ENCODE results near the gene CMPK1. TPM values are rescaled to one million over a fixed set of nuclear protein-coding genes. Genes with fewer than 3 reads are reported as not detected.

Gene CMPK1
- total and polyA plus RNA-seq, 8 donors: 25.7 to 174 (median 98.0) TPM

DNA sequence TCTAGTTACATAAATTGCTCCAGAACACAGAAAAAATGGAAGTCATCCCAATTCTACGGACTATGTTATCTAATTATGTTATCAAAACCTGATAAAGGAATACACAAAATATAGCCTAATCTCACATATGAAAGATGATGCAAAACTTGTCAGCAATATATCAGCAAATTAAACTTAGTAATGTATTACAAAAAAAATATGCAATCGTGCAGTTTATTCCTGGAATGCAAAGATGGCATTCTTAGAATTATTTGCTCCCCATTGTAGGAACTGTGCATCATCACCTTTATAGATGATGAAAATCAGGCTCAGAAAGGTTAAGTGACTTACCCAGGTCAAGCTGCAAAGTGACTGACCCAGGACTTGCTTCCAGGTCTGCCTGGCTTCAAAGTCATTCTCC, 90.3 kb downstream of the CMPK1 start:
- no peak overlapping the region for H3K27ac ChIP-seq
- TF ChIP-seq EP300 (IDR thresholded peaks at IDR 0.05): no peak
- no peak for TF ChIP-seq POLR2AphosphoS5 (IDR thresholded peaks at IDR 0.05)
- TF ChIP-seq POLR2A (IDR thresholded peaks at IDR 0.05): no peak
- TF ChIP-seq, protein P1, sequence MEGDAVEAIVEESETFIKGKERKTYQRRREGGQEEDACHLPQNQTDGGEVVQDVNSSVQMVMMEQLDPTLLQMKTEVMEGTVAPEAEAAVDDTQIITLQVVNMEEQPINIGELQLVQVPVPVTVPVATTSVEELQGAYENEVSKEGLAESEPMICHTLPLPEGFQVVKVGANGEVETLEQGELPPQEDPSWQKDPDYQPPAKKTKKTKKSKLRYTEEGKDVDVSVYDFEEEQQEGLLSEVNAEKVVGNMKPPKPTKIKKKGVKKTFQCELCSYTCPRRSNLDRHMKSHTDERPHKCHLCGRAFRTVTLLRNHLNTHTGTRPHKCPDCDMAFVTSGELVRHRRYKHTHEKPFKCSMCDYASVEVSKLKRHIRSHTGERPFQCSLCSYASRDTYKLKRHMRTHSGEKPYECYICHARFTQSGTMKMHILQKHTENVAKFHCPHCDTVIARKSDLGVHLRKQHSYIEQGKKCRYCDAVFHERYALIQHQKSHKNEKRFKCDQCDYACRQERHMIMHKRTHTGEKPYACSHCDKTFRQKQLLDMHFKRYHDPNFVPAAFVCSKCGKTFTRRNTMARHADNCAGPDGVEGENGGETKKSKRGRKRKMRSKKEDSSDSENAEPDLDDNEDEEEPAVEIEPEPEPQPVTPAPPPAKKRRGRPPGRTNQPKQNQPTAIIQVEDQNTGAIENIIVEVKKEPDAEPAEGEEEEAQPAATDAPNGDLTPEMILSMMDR (IDR thresholded peaks at IDR 0.05): no peak
- 22 to 39% (median 23%) methylated on average over 2 of the region's 2 CpGs for WGBS, 5 donors
- no peaks in the 10 kb centered on the region for H3K4me1 ChIP-seq
- H3K36me3 ChIP-seq: no peaks in the 10 kb centered on the region
- intact Hi-C loops (cut with DNase I; ENCODE audit: low total_unique reads): no loop called here
- peaks cover 0 to 85% (median 0%) of the 10 kb centered on the region in 3 donors for H3K27me3 ChIP-seq
- no peak for DNase-seq
- H3K9me3 ChIP-seq: no peaks in the 10 kb centered on the region
- no peak overlapping the region for H3K4me3 ChIP-seq

DNA sequence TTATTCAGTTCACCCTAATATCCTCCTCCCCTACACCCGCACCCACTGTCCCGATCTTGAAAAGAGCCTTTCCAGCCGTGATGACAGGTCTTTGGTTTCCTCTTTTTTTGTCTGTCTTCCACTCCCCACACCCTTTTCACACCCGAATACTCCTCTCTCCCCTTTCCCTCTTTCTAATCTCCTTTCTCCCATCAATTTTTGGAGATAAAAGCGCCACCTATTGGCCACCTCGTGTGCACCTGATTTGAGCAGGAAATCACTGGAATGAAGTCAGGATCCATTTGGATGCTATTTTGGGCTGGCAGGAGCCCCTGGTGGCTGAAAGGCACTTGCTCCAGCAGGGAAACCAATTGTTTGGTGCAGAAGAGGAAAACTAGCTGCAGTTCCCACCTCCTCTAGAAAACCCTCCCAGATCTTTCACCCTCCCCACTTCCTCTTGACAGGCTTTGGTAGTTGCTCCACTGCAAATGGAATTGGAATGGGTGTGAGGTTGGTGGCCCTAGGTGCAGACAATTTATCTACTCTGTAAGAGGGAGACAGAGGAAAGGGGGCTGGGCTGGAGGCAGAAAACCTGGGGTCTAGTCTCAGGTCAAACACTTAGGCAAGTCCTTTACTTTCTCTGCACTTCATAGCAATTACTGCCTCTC, 90.9 kb downstream of the CMPK1 start:
- WGBS, 5 donors: 4 to 9% (median 6%) methylated on average over 6 of the region's 6 CpGs
- H3K27me3 ChIP-seq: peaks cover 0 to 85% (median 0%) of the 10 kb centered on the region in 3 donors
- no peaks in the 10 kb centered on the region for H3K36me3 ChIP-seq
- no peaks in the 10 kb centered on the region for H3K4me1 ChIP-seq
- no peaks in the 10 kb centered on the region for H3K9me3 ChIP-seq
- H3K4me3 ChIP-seq: no peak overlapping the region
- TF ChIP-seq, protein P1 (IDR thresholded peaks at IDR 0.05): peak in 5 of 7 experiments; percentile 39 to 66 (median 55)
- TF ChIP-seq POLR2AphosphoS5 (IDR thresholded peaks at IDR 0.05): no peak
- intact Hi-C loops (cut with DNase I; ENCODE audit: low total_unique reads): no loop called here
- DNase-seq: peak in 1 of 2 donors; percentile 60
- no peak overlapping the region for H3K27ac ChIP-seq

Other genes with a start within 250 kb of the CMPK1 start
- gene CYP4A22, start 196.3 kb upstream of the CMPK1 start, total RNA-seq: not detected
- gene CYP4A22, start 196.3 kb upstream of the CMPK1 start, polyA plus RNA-seq: not detected
- 100 to 1,000 TPM in 2 of 5 donors, 1 to 10 TPM in 1, under 1 TPM in 1, not detected in 1; 0.87 to 292 (median 69.0) TPM for gene PDZK1IP1, start 143.8 kb upstream of the CMPK1 start, total RNA-seq
- 100 to 1,000 TPM in 2 of 3 donors, 10 to 100 TPM in 1; 43.7 to 169 (median 163) TPM for gene PDZK1IP1, start 143.8 kb upstream of the CMPK1 start, polyA plus RNA-seq
- 1 to 10 TPM in 3 of 5 donors, under 1 TPM in 1, not detected in 1; under 0.01 to 4.5 (median 3.5) TPM for gene TAL1, start 101.6 kb upstream of the CMPK1 start, total RNA-seq
- 1 to 10 TPM in 2 of 3 donors, under 1 TPM in 1; 0.98 to 1.5 (median 1.2) TPM for gene TAL1, start 101.6 kb upstream of the CMPK1 start, polyA plus RNA-seq
- 10 to 100 TPM in 2 of 5 donors, 1 to 10 TPM in 2, under 1 TPM in 1; 0.87 to 44.9 (median 7.2) TPM for gene STIL, start 19.6 kb upstream of the CMPK1 start, total RNA-seq
- gene STIL, start 19.6 kb upstream of the CMPK1 start, polyA plus RNA-seq: 1 to 10 TPM in 1 of 3 donors, under 1 TPM in 2; 0.61 to 1.4 (median 1.00) TPM
- not detected for gene FOXE3, start 82.5 kb downstream of the CMPK1 start, total RNA-seq
- not detected for gene FOXE3, start 82.5 kb downstream of the CMPK1 start, polyA plus RNA-seq
- 10 to 100 TPM in 1 of 5 donors, under 1 TPM in 1, not detected in 3; under 0.01 to 47.5 TPM for gene FOXD2, start 104.3 kb downstream of the CMPK1 start, total RNA-seq
- gene FOXD2, start 104.3 kb downstream of the CMPK1 start, polyA plus RNA-seq: under 1 TPM in 2 of 3 donors, not detected in 1; 0.12 to 0.13 TPM